HG02623 (cell line): ENCODE results near the gene PDLIM1.
"Not testable (repeated sequence)": the region's sequence is repeated elsewhere in the genome, so short reads cannot be mapped to it uniquely, and the experiment has no call there.

Experiments
- ATAC-seq: cut with Tn5 transposase; IDR thresholded peaks from one replicate; pipeline ENCODE4 v1.9.1; 2021; ENCODE audit warnings: moderate library complexity; ENCODE audit not compliant: unreplicated experiment

PDLIM1 gene

GRCh38 chr10:95214369-95214768 lies 76.4 kb downstream of the PDLIM1 start:
- ATAC-seq: no peak

GRCh38 chr10:95211606-95212279 lies 79.1 kb downstream of the PDLIM1 start:
- ATAC-seq: no peak

GRCh38 chr10:95209509-95210127 lies 81.2 kb downstream of the PDLIM1 start:
- no peak for ATAC-seq

GRCh38 chr10:95208702-95209391 lies 82.0 kb downstream of the PDLIM1 start:
- ATAC-seq: no peak

GRCh38 chr10:95202865-95203264 lies 87.9 kb downstream of the PDLIM1 start:
- ATAC-seq: not testable (repeated sequence)

GRCh38 chr10:95201736-95202135 lies 89.1 kb downstream of the PDLIM1 start:
- no peak for ATAC-seq

GRCh38 chr10:95196046-95196445 lies 94.8 kb downstream of the PDLIM1 start:
- no peak for ATAC-seq

GRCh38 chr10:95193944-95194343 lies 96.9 kb downstream of the PDLIM1 start, which contains the start of gene ACSM6:
TSS of gene ACSM6 (plus strand) at chr10:95194238. CDS start at chr10:95194486, 248 bp downstream.
- no peak for ATAC-seq

GRCh38 chr10:95188593-95188992 lies 102.2 kb downstream of the PDLIM1 start:
- no peak for ATAC-seq

GRCh38 chr10:95187617-95188016 lies 103.2 kb downstream of the PDLIM1 start:
- ATAC-seq: no peak
